ENCODE measurements around the gene SLC35F3.

DNA sequence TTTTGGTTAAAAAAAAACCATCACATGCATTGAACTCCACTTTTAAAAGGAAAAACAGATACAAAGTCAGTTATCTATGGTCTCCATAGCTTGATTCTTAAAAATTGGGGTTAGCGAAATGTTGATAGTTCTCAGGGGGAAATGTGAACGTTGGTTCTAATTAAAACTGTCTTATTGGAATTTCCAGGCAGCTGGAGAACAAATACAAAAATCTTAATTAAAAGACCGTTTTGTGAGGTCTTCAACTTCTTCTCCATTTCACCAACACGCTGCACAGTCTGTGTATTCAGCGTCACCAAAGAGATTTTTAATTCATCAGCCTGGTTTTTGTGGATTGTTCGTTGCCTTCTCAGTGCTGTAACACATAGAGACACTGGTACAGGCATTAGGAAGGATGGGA, 369.5 kb downstream of the SLC35F3 start:
- TF ChIP-seq, protein P1, sequence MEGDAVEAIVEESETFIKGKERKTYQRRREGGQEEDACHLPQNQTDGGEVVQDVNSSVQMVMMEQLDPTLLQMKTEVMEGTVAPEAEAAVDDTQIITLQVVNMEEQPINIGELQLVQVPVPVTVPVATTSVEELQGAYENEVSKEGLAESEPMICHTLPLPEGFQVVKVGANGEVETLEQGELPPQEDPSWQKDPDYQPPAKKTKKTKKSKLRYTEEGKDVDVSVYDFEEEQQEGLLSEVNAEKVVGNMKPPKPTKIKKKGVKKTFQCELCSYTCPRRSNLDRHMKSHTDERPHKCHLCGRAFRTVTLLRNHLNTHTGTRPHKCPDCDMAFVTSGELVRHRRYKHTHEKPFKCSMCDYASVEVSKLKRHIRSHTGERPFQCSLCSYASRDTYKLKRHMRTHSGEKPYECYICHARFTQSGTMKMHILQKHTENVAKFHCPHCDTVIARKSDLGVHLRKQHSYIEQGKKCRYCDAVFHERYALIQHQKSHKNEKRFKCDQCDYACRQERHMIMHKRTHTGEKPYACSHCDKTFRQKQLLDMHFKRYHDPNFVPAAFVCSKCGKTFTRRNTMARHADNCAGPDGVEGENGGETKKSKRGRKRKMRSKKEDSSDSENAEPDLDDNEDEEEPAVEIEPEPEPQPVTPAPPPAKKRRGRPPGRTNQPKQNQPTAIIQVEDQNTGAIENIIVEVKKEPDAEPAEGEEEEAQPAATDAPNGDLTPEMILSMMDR (IDR thresholded peaks at IDR 0.05): no peak
- no peak for TF ChIP-seq POLR2A (IDR thresholded peaks at IDR 0.05)

Data from adrenal gland (tissue), 5 donors.